Measurements from ENCODE around the gene KCNS1.
"Not testable (repeated sequence)": the region's sequence is repeated elsewhere in the genome, so short reads cannot be mapped to it uniquely, and the experiment has no call there.

KCNS1 gene

GRCh38 chr20:45080867-45081624 is 19.9 kb downstream of the KCNS1 start:
- DNase-seq (ENCODE audit: low read depth in 1 of 2, low spot score in 1 of 2), result no peak

GRCh38 chr20:45077559-45077958 is 23.4 kb downstream of the KCNS1 start:
- DNase-seq (ENCODE audit: low read depth in 1 of 2, low spot score in 1 of 2), result no peak

- no peak for DNase-seq (ENCODE audit: low read depth in 1 of 2, low spot score in 1 of 2)
These were observed 27.7 kb downstream of the KCNS1 start for GRCh38 chr20:45073221-45073620.

GRCh38 chr20:45072066-45072465 is 28.9 kb downstream of the KCNS1 start:
- DNase-seq (ENCODE audit: low read depth in 1 of 2, low spot score in 1 of 2), result no peak

GRCh38 chr20:45070932-45071632 is 29.8 kb downstream of the KCNS1 start:
- no peak for DNase-seq (ENCODE audit: low read depth in 1 of 2, low spot score in 1 of 2)

- DNase-seq (ENCODE audit: low read depth in 1 of 2, low spot score in 1 of 2), result no peak
These were observed 31.7 kb downstream of the KCNS1 start for GRCh38 chr20:45069261-45069660.

GRCh38 chr20:45067558-45067957 is 33.4 kb downstream of the KCNS1 start:
- DNase-seq (ENCODE audit: low read depth in 1 of 2, low spot score in 1 of 2), result no peak

- DNase-seq (ENCODE audit: low read depth in 1 of 2, low spot score in 1 of 2), result no peak
These were observed 33.8 kb downstream of the KCNS1 start for GRCh38 chr20:45067087-45067486.

- DNase-seq (ENCODE audit: low read depth in 1 of 2, low spot score in 1 of 2), result no peak
These were observed 34.6 kb downstream of the KCNS1 start for GRCh38 chr20:45066372-45066771.

GRCh38 chr20:45064812-45065211 is 36.1 kb downstream of the KCNS1 start:
- DNase-seq (ENCODE audit: low read depth in 1 of 2, low spot score in 1 of 2), result no peak

GRCh38 chr20:45063107-45063506 is 37.8 kb downstream of the KCNS1 start:
- not testable (repeated sequence) for DNase-seq (ENCODE audit: low read depth in 1 of 2, low spot score in 1 of 2)

- DNase-seq (ENCODE audit: low read depth in 1 of 2, low spot score in 1 of 2), result no peak
These were observed 39.7 kb downstream of the KCNS1 start for GRCh38 chr20:45061244-45061643.

GRCh38 chr20:45060294-45060693 is 40.6 kb downstream of the KCNS1 start:
- DNase-seq (ENCODE audit: low read depth in 1 of 2, low spot score in 1 of 2), result no peak

GRCh38 chr20:45059022-45059728 is 41.8 kb downstream of the KCNS1 start:
- DNase-seq (ENCODE audit: low read depth in 1 of 2, low spot score in 1 of 2), result no peak

- DNase-seq (ENCODE audit: low read depth in 1 of 2, low spot score in 1 of 2), result no peak
These were observed 42.6 kb downstream of the KCNS1 start for GRCh38 chr20:45058168-45058850.

GRCh38 chr20:45056473-45057173 is 44.3 kb downstream of the KCNS1 start:
- DNase-seq (ENCODE audit: low read depth in 1 of 2, low spot score in 1 of 2), result no peak

GRCh38 chr20:45055056-45055455 is 45.9 kb downstream of the KCNS1 start:
- no peak for DNase-seq (ENCODE audit: low read depth in 1 of 2, low spot score in 1 of 2)

- no peak for DNase-seq (ENCODE audit: low read depth in 1 of 2, low spot score in 1 of 2)
These were observed 47.2 kb downstream of the KCNS1 start for GRCh38 chr20:45053430-45054351.

GRCh38 chr20:45052698-45053429 is 48.1 kb downstream of the KCNS1 start:
- DNase-seq (ENCODE audit: low read depth in 1 of 2, low spot score in 1 of 2), result no peak

Data from stimulated activated CD4-positive, alpha-beta T cell treated with anti-CD3 and anti-CD28 coated beads, Interleukin-15, amount 100 ng/mL, for 1 hour (primary cell).